DOHH2 (cell line): Measurements from ENCODE around the gene ZFPM1.

Source experiments
- EZH2phosphoT487 ChIP-seq: fragments of 200-600 bp; sonication (generic); IDR thresholded peaks from 2 replicates; pipeline ENCODE4 v1.6.1; 2017; ENCODE audit warnings: borderline replicate concordance, mild to moderate bottlenecking, antibody characterized with exemption, low read length, moderate library complexity, mixed read lengths
- TF ChIP-seq, protein P1 (sequence below): fragments of 200-600 bp; sonication (generic); IDR thresholded peaks from one replicate; pipeline ENCODE4 v1.5.1; 2014; ENCODE audit warnings: antibody characterized with exemption, mild to moderate bottlenecking, low read depth, low read length; ENCODE audit not compliant: poor library complexity, severe bottlenecking

DNA sequence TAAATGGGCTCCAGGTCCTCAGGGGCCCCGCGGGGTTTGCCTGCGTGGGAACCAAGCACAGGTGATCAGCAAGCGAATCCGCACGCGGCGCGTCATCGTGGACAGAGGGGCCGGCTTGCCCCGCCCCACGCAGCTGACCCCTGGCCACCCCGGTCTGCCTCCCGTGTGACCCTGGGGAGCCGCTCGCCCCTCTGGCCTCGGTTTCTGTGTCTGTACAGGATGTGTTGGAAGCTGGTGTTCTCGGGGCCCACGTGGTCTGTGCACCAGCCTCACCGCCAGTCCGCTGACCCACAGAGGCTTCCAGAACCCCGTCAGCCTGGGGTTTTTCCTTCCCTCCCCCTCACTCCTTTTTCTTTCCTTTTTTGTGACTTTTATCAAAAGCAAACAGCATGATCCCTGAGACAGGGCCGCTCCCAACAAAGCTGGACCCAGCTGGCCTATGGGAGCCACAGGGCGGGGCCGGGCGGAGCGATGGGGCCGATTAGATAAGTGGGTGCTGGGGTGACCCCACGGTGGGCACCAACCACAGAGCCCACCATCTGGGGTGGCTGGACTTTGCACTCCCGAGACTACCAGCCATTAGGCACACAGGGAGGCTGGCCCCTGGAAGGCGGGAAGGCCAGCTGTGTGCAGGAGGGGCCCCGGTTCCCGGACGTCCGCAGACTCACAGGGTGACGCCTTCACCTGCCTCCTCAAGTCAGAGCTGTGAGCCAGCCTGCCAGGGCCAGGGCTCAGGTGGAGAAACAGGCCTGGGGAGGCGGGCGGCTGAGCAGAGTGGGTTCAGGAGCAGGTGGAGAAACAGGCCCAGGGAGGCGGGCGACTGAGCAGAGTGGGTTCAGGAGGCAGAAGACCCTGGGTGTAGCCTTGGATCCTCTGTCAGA, 56.0 kb downstream of the ZFPM1 start:
- TF ChIP-seq EZH2phosphoT487, result no peak
- TF ChIP-seq, protein P1, sequence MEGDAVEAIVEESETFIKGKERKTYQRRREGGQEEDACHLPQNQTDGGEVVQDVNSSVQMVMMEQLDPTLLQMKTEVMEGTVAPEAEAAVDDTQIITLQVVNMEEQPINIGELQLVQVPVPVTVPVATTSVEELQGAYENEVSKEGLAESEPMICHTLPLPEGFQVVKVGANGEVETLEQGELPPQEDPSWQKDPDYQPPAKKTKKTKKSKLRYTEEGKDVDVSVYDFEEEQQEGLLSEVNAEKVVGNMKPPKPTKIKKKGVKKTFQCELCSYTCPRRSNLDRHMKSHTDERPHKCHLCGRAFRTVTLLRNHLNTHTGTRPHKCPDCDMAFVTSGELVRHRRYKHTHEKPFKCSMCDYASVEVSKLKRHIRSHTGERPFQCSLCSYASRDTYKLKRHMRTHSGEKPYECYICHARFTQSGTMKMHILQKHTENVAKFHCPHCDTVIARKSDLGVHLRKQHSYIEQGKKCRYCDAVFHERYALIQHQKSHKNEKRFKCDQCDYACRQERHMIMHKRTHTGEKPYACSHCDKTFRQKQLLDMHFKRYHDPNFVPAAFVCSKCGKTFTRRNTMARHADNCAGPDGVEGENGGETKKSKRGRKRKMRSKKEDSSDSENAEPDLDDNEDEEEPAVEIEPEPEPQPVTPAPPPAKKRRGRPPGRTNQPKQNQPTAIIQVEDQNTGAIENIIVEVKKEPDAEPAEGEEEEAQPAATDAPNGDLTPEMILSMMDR, result no peak
